ENCODE data around the gene EFS.

Gene EFS

GRCh38 chr14:23364164-23365035, 572 bp downstream of the EFS start:
- TF ChIP-seq CTCF (IDR thresholded peaks at IDR 0.05) = no peak

GRCh38 chr14:23362200-23362599, 2.8 kb downstream of the EFS start:
- no peak for TF ChIP-seq CTCF (IDR thresholded peaks at IDR 0.05)

GRCh38 chr14:23361763-23362162, 3.2 kb downstream of the EFS start:
- TF ChIP-seq CTCF (IDR thresholded peaks at IDR 0.05) = no peak

GRCh38 chr14:23361320-23361719, 3.7 kb downstream of the EFS start:
- TF ChIP-seq CTCF (IDR thresholded peaks at IDR 0.05) = no peak

GRCh38 chr14:23360496-23360895, 4.5 kb downstream of the EFS start:
- TF ChIP-seq CTCF (IDR thresholded peaks at IDR 0.05) = no peak

GRCh38 chr14:23359722-23360447, 5.1 kb downstream of the EFS start:
- TF ChIP-seq CTCF (IDR thresholded peaks at IDR 0.05) = no peak

GRCh38 chr14:23359167-23359626, 5.8 kb downstream of the EFS start:
- no peak for TF ChIP-seq CTCF (IDR thresholded peaks at IDR 0.05)
